GM19438 (cell line): ENCODE data around the gene RETN.

Experiments used
- ATAC-seq: cut with Tn5 transposase; IDR thresholded peaks from one replicate; pipeline ENCODE4 v1.9.1; 2021; ENCODE audit warnings: low read depth; ENCODE audit not compliant: unreplicated experiment

The RETN gene

DNA sequence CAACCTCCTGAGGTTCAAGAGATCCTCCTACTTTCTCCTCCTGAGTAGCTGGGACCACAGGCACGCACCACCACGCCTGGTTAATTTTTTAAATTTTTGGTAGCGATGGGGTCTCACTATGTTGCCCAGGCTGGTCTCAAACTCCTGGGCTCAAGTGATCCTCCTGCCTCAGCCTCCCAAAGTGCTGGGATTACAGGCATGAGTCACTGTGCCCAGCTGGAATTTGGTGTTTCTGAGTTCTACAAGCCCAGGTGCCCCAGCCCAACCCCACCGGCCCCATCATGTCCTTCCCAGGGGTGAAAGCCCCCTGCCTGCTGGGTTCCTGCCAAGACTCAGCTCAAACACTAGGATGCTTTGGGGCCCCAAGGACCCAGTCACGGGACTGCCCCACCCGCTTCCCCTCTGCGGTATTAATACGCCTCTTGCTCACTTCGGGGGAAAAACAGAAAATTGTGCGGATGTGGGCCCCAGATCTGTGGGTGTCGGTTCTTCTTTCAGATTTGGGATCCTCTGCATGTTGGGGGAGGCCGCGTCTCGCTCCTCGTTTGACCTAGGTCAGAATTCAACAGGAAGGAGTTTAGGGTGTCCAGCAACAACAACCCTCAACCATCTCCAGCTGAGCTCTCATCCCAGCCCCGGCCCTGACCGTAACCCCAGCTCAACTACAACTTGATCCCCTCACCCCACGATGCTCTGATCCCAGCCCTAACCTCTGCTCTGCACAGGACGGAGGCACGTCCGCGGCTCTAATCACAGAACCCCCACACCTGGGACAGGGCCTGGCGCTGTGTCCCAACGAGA lies 36.7 kb downstream of the RETN start:
- no peak for ATAC-seq

DNA sequence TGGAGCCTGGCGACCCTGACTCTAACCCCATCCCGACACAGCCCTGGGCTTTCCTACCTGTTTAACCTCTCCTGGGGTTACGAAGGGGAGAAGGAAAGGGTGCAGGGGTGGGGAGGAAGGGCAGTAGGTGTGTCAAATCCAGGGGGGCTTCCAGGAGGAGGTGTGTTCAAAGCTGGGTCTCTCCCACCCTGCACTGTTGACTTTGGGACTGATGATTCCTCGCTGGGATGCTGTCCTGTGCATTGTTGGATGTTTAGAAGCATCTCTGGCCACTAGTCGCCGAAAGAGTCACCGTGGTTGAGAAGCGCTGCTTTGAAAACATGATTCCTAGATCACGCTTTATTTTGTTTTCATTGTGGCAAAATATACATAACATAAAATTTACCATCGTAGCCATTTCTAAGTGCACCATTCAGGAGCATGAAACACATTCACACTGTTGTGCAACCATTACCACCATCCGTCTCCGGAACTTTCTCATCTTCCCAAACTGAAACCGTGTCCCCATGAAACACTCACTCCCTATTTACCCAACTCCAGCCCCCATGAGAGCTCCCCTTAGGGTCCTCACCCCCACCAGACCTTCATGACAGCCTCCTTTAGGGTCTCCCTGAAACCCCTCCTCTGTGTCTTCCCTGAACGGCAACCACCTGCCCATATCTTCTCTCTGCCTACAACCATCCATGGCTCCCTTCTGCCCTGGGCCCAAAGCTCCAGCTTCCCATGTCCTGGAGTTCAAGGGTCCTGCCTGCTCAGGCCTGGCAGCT lies 37.5 kb downstream of the RETN start:
- ATAC-seq, result no peak

DNA sequence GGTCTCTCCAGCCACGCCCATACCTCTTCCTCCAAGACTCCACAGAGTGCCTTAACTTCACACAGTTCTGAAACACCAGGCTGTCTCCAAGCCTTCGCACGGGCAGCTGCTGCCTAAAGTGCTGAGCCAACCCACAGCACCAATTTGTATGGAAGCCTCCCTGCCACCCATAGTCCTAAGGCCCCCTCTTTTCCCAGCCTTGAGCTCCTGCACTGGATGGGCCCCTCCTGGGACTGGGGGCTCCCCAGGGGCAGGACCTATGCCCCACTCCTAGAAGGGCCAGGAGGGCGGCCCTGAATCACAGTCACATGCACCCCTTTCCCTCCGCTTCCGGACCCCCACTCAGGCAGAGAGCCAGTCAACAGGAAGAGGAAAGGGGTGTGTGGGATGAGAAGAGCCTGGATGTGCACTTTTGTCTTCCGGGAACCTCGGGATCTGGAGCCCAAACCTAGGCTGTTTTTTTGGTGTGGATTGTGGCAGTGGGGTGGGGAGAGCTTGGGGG lies 38.2 kb downstream of the RETN start:
- ATAC-seq, result no peak

- ATAC-seq, result no peak
Measured at GRCh38 chr19:7709932-7710460, 41.1 kb downstream of the RETN start.

GRCh38 chr19:7710616-7711015 lies 41.8 kb downstream of the RETN start:
- ATAC-seq, result no peak

DNA sequence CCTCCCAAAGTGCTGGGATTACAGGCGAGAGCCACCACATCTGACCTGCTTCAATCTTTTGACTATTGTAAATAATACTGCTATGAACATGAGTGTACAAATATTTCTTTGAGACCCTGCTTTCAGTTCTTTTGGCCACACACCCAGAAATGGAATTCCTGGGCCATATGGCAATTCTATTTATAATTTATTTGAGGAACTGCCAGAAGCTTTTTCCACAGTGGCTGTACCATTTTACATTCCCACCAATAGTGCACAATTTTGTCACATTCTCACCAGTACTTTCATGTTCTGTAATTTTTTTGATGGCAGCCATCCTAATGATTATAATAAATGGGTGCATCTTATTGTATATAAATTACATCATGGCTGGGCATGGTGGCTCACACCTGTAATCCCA lies 46.8 kb downstream of the RETN start:
- no peak for ATAC-seq

DNA sequence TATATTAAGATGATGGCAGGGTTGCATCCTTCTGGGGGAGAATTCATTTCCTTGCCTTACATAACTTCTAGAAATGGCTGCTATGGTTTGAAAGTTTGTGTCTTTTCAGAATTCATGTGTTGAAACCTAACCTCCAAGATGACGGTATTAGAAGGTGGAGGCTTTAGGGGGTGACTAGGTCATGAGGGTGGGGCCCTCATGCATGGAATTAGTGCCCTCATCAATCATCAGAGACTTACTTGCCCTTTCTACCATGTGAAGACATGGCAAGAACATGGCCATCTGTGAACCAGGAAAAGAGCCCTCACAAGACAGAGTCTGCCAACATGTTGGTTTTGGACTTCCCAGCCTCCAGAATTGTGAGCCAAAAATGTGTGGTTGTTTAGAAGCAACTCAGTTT lies 47.9 kb downstream of the RETN start:
- no peak for ATAC-seq

DNA sequence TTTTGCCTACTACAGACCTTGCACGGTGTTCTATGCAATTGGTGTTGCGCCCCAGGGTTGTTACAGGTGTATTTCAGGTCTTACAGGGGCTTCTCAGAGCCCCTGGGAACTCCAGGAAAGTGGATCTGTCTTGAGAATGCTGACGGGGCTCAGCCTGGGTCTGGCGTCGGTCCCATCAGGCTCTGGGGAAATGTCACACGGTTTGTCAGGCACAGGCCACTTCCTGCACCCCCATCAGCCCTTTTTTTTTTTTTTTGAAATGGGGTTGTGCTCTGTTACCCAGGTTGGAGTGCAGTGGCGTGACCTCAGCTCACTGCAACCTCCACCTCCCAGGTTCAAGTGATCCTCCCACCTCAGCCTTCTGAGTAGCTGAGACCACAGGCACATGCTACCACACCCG lies 49.8 kb downstream of the RETN start:
- no peak for ATAC-seq
